HG03175 (cell line): ENCODE data around the gene DOCK4.

Experiments
- ATAC-seq: cut with Tn5 transposase; IDR thresholded peaks from one replicate; pipeline ENCODE4 v1.9.1; 2021; ENCODE audit warnings: mild to moderate bottlenecking, moderate library complexity; ENCODE audit not compliant: unreplicated experiment

DOCK4 gene

DNA sequence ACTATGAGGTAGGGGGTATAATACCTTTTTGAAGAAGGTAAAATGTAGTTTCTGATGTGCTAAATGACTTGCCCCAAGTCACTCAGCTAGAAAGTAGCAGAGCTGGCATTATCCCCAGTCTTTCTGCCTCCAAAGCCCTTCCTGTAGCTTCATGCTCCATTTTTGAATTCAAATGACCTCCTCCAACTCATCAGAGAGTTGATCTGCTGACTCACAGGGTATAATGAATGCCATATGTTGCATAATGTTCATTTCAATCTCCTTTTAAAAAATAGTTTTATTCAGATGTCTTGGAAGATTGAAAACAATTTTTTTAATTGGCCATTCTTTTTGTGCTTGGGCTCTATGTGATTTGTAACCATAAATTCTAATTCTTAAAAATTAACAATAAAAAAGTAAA is 371.1 kb downstream of the DOCK4 start:
- ATAC-seq, result no peak

DNA sequence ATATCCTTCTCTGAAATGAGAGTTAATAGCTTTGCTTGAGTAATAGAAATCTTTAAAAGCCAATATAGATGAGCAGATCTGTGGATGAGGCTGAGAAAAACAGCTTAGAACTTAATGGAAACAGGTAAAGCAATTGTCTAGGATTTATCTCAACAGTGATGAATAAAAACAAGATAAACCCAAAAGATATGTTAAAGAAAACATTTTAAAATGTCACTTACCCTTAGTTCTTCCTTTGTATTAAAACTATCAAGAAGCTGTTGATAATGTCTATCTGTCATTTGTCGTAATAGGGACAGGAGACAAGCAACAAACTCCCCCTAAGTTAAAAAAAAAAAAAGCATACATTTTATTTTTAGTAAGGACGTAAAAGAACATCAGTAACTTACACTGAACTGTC is 371.8 kb downstream of the DOCK4 start:
- no peak for ATAC-seq

GRCh38 chr7:111833466-111833865 is 372.7 kb downstream of the DOCK4 start:
- no peak for ATAC-seq

DNA sequence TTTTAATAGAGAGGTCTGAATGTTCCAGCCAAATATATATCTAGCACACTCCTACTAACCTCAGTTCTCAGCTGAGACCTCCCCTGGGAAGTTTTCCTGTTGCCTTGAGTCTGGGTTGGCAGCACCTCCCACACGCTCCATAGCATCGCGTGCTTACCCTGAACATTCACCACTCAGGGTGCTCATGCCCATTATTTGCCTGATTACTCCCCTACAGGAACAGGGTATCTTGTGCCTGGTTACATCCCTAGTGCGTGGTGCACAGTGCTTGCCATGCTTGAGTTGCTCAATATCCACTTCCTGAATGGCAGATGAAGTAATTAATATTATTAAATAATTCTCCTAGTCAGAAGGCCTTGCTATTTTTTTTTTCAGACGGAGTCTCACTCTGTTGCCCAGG is 374.0 kb downstream of the DOCK4 start:
- no peak for ATAC-seq

- no peak for ATAC-seq
Observed at GRCh38 chr7:111829221-111829620, 377.0 kb downstream of the DOCK4 start.

DNA sequence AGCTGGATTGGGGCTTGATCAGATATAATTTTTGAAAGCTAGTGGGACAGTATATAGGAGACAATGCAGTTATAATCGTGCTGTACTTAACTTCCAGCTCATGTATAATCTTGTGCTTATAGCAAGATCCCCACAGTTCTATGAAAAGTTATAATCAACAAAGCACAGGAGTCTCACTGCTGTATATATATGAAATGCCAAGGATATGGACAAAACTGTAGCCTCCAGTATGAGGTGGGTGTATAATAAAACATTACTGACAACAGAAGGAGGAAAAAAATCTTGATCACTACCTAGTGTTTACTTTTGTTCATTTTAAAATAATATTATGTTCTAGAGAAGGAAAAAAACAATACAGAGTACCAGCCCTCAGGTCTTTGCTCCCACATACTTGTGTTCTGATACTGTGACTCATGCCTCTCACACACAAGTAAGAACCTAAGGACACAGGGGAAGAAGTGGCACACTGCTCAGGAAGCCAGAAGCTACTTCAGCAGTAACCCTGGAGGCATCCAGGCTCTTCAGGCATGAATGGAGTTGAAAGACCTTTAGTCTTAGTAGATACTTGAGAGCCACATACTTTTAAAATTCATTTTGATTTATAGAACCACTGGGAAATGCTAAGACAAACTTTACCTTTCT is 378.2 kb downstream of the DOCK4 start:
- no peak for ATAC-seq

- no peak for ATAC-seq
Observed at GRCh38 chr7:111825046-111825445, 381.2 kb downstream of the DOCK4 start.

GRCh38 chr7:111823826-111824225 is 382.4 kb downstream of the DOCK4 start:
- ATAC-seq, result no peak

DNA sequence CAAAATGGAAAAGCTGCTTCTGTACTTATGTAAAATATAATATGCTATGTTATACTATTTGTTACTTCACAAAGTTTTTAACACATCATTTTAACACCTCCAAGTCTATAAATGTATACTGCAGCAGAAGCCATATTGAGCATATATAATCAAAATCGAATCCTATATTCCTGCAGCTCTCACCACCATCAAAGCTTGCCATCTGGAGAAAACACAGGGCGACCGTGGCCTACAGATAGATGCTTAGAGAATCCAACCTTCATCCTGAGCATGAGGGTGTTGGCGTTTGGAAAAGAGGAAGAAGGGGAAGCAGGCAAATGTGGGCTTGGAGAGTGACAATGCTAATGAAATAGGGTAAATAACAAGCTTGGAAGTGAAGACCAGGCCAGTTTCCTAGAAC is 385.2 kb downstream of the DOCK4 start:
- ATAC-seq, result no peak

DNA sequence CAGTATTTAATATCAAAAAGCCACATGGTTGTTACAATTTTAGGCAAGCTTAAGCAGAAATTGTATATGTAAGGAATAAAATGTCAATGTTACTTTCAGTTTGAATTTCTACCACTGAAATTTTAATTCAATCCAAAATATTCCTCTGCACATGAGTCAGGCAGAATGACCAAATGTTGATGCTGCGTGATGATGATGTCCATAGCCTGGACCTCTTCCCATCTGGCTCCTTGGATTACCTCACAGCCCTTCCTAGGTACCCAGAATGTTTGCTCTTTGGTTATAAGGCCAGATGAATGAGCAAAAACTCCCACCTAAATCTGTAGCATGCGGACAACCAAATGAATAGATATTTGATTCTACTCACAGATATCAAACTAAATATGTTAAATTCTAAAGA is 385.6 kb downstream of the DOCK4 start:
- ATAC-seq, result no peak

- ATAC-seq, result no peak
Observed at GRCh38 chr7:111820121-111820520, 386.1 kb downstream of the DOCK4 start.

DNA sequence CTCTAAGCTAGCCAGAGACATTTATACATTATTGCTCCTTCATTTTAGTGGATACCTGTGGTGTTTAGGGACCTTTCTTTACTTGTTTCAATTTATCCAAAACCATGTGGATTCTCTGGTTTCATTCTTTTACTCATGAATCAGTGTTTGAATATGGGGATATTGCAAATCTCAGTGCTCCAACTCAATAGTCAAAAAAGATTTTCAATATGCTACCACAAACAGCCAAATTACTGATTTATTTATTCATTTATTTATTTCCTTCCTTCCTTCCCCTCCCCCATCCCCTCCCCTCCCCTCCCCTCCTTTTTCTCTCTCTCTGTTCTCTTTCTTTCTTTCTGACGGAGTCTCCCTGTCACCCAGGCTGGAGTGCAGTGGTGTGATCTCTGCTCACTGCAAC is 390.8 kb downstream of the DOCK4 start:
- ATAC-seq, result no peak

GRCh38 chr7:111813306-111813705 is 392.9 kb downstream of the DOCK4 start:
- ATAC-seq, result no peak

DNA sequence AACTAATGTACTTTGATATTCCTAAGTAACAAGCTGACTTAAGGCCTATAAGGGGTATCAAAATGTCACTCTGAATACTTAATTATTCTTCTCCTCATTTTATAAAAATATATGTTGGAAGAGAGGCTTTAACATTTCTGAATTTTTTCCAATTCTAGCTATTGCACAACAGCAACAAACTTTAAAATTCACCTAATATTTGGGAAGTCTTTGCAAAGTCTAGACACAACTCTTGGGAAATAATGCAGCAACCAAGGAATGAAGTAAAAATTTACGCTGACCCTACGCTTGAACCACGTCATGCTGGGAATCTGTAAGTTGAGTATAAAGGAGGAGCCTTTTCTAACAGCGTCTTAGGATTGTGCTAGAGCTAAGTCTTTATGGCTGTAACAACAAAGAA is 400.0 kb downstream of the DOCK4 start:
- no peak for ATAC-seq

DNA sequence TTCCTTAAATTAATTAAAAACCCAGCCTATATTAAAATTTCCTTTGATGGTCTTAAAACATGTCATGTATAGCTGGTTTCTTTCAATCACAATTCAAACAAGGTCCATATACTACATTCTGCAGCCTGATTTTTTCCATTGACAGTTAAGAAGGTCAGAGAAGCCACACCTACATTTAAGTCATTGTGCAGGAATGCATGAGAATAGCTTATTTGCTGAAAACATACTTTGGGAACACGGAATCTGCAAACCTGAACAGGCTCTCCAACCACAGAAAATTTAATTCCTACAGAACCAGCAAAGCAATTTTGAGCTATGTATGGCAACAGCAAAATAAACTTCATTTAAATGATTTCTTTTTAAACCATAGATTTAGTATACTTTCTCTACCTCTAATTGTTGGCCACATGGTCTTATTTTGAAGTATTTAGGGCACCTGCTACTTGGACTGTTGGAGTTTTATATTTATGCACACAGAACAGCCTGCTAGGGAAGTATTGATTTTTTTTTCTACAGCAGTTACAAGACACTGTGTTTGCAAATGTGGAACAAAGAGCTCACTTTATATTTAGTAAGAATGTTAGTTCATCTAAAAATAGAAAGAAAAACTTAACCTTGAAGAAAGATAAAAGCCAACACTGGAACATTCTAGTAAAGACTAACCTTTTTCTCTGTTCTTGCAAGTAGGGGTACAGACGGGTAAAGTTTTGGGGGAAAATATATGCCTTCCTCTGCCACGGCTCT is 403.0 kb downstream of the DOCK4 start:
- ATAC-seq, result no peak

GRCh38 chr7:111802194-111802772 is 403.9 kb downstream of the DOCK4 start:
- ATAC-seq, result no peak

GRCh38 chr7:111801277-111801676 is 404.9 kb downstream of the DOCK4 start:
- no peak for ATAC-seq

DNA sequence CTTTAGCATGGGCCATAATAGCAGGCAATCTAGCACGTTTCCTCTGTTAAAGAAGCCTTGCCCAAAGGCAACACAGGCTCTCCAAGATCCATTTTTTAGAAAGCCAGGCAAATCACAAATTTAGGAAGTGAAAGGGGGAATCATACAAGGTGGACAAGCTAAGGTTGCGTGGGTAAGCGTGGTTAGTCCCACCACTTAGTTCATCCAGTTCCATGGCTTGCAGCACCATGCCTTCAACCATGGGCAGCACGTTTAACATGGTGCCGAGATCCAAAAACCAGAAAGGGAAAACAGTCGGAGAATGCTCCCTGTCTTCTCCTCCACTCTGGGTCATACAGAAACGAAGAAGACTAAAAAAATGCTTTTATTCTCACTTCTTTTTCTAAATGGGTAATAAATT is 409.5 kb downstream of the DOCK4 start:
- ATAC-seq, result no peak

GRCh38 chr7:111789870-111790269 is 416.3 kb downstream of the DOCK4 start:
- ATAC-seq, result no peak

DNA sequence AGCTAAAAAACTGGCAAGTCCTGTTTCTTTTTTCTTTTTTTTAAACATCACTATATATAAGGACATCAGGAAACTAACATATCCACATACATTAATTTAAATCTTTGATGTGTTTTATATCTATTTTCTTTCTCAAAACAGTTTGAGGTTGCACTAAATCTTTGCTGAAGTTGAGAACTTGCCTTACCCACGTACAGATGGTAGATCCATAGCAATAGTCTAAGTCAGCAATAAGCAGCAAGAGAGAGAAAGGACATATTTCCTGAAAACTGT is 417.2 kb downstream of the DOCK4 start:
- no peak for ATAC-seq

DNA sequence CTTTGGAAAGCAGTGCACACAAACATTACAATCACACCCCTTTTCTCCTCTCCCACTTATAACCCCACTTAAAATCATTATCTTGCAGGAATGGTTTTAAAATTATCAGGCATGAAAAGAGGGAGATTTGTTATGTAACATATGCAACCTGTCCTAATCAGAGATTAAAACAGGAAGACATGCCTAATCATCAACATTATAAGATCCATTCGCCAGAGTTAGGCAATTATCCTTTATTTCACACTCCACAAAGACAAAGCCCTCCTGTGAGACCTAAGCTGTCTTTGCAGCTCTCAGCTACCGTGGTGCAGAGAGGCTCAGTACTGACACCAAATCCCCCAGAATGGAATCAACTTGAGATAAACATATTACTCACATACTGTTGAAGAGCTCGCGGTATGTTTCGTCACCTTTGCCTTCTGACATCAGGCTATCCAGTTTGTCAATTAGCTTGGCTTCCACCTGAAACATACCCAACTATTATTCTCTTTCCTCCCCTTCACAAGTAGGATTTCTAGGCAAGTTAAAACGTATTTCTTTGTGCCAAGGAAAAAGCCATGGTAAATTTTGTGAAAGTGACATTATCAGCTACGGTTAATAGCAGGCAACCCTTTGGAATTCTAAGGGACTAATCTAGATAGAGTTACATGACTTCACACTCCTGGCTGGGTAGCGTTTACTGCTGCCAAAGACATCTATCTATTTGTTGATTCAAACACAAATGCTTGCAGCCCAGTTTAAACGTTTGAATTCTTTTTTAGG is 417.7 kb downstream of the DOCK4 start:
- ATAC-seq, result no peak

DNA sequence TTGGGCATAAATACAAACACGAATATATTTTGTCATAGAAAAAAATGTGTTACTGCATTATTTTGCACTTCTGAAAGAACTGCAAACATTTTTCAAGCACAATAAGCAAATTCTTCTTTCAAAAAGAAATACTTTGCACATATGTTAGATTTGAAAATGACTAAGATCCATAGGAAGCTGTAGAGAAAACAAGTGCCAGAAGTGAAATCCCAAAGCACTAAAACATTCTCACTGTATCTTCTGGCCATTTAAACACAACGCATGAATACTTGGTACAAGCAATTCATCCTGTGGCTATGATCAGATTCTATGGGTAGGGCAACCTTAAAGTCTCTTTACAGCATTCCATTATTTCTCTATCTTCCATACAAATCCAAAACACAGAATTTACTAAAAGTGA is 418.5 kb downstream of the DOCK4 start:
- no peak for ATAC-seq
